ENCODE results near the gene WDR88.
"Not testable (repeated sequence)": the region's sequence is repeated elsewhere in the genome, so short reads cannot be mapped to it uniquely, and the experiment has no call there.

Gene WDR88

DNA sequence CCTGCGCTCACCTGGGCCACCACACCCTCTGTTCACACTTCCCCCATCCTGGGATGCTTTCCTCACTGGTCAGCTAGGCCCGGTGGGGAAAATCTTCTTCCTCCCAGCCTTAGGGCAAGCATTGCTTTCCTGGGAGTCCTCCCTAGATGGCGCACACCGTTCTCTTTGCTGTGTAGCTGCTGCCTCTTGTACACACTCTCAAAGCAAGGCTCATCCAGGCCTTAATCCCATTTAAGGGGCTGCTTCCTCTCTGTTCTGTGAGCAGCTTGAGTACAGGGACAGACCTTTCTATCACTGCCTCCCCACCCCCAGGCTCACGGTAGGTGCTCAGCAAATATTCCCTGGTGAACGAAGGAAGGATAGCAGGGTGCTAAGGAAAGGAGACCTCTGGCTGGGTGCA is 82.7 kb downstream of the WDR88 start:
- DNase-seq = no peak

DNA sequence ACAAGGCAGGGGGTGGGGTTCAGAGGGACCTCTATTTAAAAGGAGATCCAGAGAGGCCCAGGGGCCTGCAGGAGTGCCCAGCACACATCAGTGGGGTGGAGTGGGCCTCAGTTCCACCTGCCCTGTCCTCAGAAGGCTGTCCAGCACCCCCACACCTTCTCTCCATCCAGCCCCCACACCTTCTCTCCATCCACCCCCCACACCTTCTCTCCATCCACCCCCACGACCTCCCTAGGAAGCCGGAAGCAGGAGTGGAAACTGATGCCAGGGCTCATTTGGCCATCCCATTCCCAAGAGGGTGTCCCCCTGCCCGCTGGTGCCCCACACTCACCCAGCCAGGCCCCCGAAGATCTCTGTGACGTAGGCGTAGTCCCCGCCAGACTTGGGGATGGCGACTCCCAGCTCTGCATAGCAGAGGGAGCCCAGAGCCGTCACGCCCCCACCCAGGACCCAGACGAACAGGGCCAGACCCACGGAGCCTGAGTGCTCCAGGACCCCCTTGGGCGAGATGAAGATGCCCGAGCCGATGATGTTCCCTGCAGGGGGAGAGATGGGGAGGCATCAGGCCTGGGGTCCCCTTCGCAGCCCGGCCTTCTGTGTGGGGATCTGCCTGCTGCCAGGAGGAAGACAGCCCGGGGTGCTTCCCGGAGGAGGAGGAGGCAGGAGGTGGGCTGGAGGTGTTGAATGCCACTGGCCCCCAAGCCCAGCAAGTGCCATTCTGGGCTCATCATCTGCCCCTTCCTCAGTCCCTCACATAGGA is 83.7 kb downstream of the WDR88 start:
- DNase-seq = no peak

DNA sequence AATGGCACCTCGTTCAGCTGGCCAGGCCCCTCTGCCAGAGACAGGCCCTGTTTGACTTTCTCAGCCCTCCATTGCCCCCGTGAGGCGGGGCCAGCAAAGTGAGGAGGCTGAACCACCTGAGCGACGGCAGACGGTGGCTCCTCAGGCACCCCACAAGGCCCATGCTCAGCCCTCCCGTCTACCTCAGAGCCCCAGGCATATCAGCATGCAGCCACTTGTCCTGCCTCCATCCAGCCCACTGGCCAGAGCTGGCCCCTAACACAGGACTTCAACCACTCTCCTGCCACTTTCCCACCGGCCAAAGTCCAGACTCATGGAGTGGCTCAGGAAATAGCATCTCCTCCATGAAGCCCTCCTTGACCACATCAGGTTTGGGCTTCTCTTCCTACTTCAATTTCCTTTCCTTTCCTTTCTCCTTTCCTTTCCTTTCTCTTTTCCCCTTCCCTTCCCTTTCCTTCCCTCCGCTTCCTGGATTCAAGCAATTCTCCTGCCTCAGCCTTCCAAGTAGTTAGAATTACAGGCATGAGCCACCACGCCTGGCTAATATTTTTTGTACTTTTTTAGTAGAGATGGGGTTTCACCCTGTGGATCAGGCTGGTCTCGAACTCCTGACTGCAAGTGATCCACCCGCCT is 84.4 kb downstream of the WDR88 start:
- no peak for DNase-seq

DNA sequence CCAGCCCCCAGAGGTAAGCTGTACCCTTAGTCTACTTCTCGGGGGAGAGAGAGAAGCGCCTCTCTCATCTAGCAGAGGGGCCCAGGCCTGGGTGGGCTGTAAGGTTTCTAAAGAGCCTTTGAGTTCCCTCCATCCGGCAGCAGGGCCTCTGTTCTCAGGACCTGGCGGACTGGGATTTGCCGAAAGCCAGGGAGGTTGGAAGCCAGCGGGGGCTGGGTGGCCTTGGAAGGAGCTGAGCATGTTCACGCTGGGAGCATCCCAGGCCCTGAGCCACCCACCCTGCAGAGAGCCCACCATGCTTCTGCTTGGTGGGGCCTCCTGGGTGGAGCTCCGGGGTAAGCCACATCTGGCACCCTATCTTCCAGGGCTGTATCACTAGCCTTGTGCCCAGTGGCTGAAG is 86.0 kb downstream of the WDR88 start:
- DNase-seq = no peak

DNA sequence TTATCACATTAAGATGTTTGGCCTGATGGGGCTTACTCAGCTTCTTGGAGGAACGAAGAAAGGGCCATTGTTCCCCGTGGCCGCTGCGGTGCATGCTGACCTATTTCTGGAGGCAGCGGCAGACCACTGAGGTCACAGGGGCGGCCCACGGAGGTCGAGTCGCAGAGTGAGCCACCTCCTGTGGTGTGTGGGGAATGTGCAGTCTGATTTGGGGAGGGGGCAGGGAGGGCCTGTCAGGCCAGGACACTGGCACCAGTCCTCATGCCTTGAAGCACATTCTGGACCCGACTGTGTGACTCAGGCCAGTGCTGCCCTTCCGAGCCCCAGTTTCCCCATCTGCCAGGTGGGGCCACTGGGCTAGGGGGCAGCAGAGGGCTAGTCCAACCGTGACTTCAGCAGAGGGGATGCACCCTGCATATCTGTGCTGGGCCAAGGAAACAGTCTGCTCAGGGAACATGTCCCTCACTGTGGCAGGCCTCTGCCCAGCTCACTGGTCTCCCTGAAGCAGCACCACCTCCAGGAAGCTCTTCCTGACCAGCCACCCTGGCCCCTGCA is 87.4 kb downstream of the WDR88 start:
- DNase-seq = no peak

DNA sequence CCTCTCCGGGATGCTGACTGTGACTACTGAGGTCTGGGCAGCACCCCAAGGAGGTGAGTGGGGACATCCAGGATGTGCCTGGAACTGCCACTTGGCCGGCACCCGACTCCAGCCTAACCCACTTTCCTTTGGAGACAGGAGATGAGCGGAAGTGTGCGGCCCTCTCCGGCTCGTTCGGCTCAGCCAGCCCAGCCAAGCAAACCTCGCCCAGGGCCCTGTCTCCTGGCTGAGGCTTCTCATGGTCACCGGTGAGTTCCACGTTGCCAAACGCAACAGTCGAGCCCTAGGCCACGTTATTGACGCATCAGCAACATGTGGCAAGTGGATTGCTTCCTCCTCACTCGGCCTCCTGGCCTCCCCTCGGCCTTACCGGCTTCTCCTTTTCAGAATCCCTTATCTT is 88.2 kb downstream of the WDR88 start:
- DNase-seq = no peak

DNA sequence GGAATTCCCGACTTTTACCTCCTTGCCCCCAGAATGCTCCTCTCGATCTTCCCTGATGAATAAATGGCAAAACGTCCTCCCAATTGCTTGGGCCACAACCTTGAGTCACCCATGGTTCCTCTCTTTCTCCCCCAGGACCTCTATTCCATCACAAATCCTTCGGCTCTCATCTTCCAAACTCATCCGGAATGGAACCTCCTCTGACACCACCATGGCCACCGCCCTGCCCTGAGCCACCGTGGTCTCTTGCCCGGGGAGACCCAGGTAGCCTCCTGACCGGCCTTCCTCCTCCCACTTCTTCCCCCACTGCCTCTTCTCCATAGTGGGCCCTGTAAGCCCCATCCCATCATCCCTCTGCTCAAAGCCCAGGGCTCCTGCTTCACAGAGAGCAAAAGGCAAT is 88.8 kb downstream of the WDR88 start:
- DNase-seq = no peak

DNA sequence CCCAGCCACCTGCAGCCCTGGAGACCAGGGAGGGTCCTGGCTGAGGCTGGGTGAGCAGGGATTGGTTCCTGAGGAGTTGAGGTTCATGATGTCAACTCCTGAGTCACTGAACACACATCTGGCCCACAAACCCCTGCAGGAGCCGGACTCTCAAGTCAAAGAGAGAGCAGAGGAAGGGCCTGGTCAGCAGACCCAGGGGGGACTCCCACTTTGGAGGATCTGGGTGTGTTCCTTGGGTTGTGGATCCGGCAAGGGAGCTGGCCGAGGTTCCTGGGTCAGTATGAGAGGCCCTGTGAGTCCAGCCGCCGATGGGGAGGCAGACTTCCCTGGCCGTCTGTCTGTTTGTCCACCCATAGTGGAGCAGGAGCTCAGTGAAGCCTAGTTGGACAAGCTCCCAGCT is 89.7 kb downstream of the WDR88 start:
- no peak for DNase-seq

DNA sequence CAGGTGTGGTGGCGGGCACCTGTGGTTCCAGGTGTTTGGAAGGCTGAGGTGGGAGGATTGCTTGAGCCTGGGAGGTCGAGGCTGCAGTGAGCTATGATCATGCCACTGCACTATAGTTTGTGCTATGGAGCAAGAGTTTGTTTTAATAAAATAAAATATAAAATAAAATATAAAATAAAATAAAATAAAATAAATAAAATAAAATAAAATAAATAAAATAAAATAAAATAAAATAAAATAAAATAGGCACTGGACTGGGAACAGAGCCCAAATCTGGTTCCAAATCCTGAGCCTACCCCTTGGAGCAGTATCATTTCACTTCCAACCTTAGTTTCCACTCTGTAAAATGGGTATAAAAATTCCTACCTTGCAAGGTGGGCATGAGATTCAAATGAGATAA is 90.3 kb downstream of the WDR88 start:
- DNase-seq = not testable (repeated sequence)

DNA sequence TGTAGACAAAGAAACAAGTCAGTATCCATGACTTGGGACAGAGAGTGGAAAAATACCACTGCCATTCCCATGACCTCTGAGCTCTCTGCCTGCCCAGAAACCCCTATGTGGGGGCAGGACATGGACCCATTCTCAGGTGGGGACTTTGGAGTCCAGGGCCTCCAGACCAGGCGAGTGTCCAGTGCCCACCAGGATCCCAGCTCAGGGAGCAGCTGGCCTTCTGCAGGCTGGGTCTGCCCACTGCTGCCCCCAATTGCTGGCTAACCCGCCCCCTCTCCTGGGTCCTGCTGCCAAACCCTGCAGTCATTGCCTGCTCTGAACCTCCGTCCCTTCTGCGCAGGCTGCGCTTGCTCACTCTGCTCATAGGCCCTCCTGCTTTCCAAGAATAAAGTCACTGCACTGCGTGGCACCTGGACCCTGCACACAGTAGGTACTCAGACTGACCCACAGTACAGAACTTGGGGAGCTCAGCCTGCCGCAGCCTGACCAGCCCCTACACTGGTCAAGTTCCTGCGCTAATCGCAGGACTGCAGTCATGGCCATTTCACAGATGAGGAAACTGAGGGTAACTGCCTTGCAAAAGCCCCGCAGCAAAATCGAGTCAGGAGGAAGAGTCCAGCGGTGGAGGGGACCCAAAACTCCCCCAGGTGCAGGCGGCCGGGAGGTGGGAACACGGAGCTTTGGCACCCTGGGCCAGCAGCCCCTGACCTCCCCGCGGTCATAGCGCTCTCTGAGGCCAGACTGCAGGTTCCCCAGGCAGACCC is 93.0 kb downstream of the WDR88 start:
- no peak for DNase-seq

All from CD4-positive, alpha-beta T cell treated with Interleukin-4 for 1 hour (primary cell).